ELR (cell line): ENCODE results near the gene UBE2Q1.
"Not testable (repeated sequence)": the region's sequence is repeated elsewhere in the genome, so short reads cannot be mapped to it uniquely, and the experiment has no call there.

Experiments
- DNase-seq: peaks from one replicate; pipeline ENCODE4 v3.0.0-alpha.2; 2015; ENCODE audit warnings: low read depth

UBE2Q1 gene

DNA sequence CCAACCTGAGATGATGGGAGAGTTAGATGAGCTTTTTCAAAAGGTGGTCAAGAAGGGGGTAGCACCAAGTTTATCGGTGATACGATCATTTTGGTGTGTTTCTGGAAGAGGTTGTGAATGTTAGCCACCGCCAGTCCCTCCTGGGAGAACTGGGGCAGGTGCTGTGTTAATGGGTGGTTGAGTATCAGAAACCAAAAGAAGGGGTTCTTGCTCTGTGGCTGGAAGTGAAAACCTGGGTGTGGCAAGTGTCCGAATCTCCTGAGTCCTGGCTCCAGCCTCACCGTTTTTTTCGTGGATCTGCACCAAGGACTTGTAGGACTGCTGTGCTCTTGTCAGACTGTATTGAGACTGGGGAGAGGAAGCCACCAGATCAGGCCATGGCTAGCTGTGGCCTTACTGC lies 7.8 kb downstream of the UBE2Q1 start:
- no peak for DNase-seq

- DNase-seq, result no peak
Measured at GRCh38 chr1:154550070-154550469, 8.4 kb downstream of the UBE2Q1 start.

- DNase-seq, result no peak
Measured at GRCh38 chr1:154549202-154549770, 9.2 kb downstream of the UBE2Q1 start.

- no peak for DNase-seq
Measured at GRCh38 chr1:154548028-154548427, 10.4 kb downstream of the UBE2Q1 start.

DNA sequence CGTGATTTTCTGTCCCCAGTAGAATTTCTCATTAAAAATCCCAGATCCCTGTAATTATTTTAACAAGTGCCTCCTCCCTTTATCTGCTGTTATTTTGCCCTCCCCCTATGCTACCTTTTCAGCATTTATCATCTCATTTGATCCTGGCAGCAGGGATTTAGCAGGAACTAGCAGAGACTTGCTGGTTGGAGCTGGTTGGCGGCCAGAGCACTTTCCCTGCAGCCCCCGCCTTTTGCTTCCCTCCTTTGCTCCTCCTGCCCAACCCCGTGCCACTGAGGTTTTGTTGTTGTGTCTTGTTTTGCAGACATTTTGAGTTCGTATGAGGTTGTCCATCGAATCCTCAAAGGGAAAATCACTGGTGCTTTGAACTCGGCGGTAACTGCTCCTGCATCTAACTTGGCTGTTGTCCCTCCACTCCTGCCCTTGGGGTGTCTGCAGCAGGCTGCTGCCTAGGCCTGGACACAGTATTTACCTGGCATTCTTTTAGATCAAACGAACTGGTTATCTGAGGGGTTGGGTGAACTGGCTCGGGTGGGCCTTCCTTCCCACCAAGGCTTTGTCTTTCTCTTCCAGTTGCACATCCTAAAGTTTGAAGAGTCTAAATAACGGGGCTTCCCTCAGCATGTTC lies 11.2 kb downstream of the UBE2Q1 start:
- DNase-seq, result no peak

- DNase-seq, result peak; percentile 77
Measured at GRCh38 chr1:154546264-154547063, 12.0 kb downstream of the UBE2Q1 start.

GRCh38 chr1:154541231-154541630 lies 17.2 kb downstream of the UBE2Q1 start:
- no peak for DNase-seq

DNA sequence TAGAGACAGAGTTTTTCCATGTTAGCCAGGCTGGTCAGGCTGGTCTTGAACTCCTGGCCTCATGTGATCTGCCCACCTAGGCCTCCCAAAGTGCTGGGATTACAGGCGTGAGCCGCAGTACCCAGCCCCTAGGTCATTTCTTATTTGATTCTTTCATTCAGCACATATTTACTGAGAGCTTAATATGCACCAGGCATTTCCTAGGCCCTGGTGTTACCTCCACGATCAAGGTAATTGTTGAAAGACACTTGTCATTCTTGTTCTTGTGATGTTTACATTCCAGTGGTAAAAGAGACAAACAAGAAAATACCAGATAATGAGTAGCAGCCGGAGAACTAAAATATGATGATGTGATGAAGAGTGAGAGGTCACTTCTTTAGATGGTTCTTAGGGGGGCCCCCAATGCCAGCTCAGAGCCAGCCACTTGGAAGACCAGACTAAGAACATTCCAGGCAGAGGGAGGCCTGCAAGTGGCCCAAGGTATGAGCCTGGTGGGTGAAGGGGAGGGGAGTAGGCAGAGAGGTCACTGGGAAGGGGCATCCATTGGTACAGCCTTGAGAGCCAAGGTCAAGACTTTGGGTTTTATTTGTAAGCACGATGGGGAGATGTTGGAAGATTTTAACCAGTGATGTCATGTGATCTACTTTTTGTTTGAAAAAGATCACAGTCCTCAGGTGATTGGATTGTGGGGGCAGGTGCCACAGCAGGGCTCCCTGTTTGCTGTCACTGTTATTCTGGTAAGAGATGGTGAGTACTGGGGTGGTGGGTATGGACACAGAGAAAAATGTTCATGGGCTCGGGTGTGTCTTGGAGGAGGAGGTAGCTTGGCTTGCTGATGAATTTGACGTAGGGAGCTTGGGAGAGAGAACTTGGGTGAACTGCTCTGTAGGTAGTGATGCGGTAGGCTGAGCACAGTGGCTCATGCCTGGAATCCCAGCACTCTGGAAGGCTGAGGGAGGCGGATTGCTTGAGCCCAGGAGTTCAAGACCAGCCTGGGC lies 18.7 kb downstream of the UBE2Q1 start:
- DNase-seq, result no peak

GRCh38 chr1:154536570-154536969 lies 21.9 kb downstream of the UBE2Q1 start:
- no peak for DNase-seq

DNA sequence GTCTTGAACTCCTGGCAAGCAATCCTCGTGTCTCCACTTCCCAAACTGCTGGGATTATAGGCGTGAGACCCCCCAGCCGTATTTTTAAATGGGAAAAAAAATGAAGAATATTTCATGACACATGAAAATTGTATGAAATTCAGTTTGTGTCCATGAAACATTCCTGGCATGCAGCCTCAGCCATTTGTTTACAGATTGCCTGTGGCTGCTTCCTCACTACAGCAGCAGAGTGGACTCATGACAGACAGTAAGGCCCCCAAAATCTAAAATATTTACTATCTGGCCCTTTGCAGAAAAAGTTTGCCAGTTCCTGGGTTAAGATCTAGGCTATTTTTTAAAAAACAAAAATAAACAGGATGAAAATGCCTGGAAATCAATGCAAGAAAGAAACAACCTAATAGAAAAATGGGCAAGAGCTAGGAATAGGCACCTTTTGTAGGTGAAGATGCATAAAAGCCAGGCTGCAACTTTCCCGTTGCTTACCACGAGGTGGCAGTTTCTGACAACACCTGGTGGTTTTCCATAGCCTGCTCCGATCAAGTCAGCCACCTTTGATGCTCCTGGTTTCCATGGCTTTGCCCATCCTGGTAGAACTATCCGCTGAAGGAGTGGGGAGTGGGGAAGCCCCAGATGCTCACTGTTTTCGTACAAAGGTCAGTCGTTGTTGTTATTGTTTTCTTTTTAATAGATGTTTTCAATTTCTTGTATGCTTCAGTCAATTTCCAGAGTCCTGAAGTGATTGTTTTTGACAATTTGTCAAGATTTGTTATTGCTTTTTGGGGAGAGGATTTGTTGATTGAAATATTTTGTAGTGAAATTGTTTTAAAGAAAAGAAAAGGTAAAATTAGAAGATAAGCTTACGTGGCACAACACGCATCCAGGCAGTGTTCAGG lies 24.3 kb downstream of the UBE2Q1 start:
- DNase-seq, result peak; percentile 55

DNA sequence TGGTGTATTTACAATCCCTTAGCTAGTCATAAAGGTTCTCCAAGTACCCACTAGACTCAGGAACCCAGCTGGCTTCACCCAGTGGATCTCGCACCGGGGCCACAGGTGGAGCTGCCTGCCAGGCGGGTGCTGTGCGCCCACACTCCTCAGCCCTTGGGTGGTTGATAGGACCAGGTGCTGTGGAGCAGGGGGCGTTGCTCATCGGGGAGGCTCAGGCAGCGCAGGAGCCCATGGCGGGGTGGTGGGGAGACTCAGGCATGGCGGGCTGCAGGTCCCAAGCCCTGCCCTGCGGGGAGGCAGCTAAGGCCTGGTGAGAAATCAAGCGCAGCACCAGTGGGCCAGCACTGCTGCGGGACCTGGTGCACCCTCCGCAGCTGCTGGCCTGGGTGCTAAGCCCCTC lies 26.5 kb downstream of the UBE2Q1 start:
- not testable (repeated sequence) for DNase-seq

- no peak for DNase-seq
Measured at GRCh38 chr1:154529308-154529707, 29.2 kb downstream of the UBE2Q1 start.

GRCh38 chr1:154527192-154527591 lies 31.3 kb downstream of the UBE2Q1 start:
- no peak for DNase-seq

- no peak for DNase-seq
Measured at GRCh38 chr1:154524881-154525280, 33.6 kb downstream of the UBE2Q1 start.

DNA sequence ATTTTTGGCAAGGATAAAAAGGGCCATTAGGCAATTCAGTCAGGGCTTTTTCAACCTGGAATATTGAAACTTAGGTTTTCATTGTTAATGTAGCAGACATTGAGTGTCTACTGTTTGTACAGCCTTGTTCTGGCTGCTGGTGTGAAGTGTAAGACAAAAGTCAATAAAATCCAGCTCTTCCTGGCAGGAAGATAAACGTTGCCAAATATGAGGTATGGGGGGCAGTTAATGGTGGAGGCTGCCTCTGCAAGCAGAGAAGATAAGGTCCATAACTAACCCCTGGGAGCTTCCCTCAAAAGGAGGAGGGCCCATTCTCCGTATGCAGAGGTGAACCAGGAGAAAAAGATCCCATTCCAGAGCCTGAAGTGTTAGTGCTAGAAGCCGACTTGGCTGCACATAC lies 36.8 kb downstream of the UBE2Q1 start:
- no peak for DNase-seq

DNA sequence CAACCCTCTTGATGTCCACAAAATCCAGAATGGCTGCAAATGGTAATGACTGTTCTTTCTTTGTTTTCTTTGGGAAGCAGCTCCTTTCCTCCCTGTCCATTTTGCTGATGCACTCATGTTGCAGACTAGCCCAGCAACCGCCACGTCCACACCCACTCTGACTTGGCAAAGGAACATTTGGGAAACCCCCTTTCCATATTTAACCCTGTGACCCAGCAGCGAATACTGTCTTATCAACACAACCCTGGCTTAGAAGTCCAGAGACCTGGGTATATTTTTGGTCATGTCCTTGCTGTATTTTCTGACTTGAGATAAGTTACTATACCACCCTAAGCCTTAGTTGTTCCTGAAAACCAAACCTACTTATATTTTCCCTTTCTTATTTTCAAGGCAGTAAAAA lies 38.1 kb downstream of the UBE2Q1 start:
- DNase-seq, result no peak

GRCh38 chr1:154519591-154519991 lies 38.9 kb downstream of the UBE2Q1 start:
- DNase-seq, result no peak

GRCh38 chr1:154517661-154518060 lies 40.8 kb downstream of the UBE2Q1 start:
- DNase-seq, result no peak

GRCh38 chr1:154514066-154514553 lies 44.4 kb downstream of the UBE2Q1 start:
- no peak for DNase-seq

DNA sequence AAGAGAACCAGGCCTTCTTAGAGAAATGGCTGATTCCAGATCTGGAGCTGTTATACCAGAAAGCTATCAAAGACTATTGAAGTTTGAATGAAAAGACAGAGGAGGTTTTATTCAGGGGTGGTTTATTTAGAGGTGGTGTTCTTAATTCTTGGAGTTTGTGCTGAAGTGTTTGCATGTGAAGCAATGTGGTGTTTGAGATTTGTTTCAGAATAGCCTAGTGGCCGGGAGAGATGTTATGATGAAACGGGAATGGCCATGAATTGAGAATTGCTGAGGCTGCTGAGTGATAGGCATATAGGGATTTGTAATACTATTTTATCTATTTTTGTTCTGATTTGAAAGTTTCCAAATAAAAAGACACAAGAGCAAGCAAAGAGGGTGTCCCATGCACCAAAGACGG lies 45.7 kb downstream of the UBE2Q1 start:
- DNase-seq, result no peak

DNA sequence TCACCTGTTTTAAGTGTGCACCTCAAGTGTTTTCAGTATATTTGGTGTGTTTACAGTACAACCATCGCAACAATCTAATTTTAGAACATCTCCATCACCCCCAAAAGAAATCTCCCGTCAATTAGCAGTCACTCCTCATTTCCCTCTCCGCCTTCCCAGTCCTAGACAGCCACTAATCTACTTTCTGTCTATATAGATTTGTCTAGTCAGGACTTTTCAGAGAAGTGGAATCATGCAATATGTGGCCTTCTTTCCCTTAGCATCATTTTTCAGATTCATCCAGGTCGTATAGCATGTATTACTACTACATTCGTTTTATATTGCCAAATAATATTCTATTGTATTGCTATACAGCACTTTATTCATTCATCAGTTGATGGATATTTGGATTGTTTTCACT lies 54.6 kb downstream of the UBE2Q1 start:
- DNase-seq, result no peak
